ENCODE measurements around the gene SELENOO. TPM values are rescaled to one million over a fixed set of nuclear protein-coding genes. Genes with fewer than 3 reads are reported as not detected.
A peak's percentile ranks its signal among the peaks of the same experiment; 100 is the strongest.

The SELENOO gene
- total RNA-seq, 1 donor from 2014 or later, result 17.6 TPM

GRCh38 chr22:50259302-50259701, 58.5 kb downstream of the SELENOO start:
- Histone ChIP-seq H3K4me1 (peaks cover 12% of the 10 kb centered on the region), H3K27me3 (peaks cover 15% of the 10 kb centered on the region), H3K4me3 (no peak overlapping the region), H3K27ac (no peak overlapping the region), H3K36me3 (no peaks in the 10 kb centered on the region), H3K9me3 (no peaks in the 10 kb centered on the region)
- intact Hi-C loops (cut with DNase I), result no loop called here
- DNase-seq, result no peak
- no peak for TF ChIP-seq CTCF (IDR thresholded peaks at IDR 0.05)
- ATAC-seq, result no peak

DNA sequence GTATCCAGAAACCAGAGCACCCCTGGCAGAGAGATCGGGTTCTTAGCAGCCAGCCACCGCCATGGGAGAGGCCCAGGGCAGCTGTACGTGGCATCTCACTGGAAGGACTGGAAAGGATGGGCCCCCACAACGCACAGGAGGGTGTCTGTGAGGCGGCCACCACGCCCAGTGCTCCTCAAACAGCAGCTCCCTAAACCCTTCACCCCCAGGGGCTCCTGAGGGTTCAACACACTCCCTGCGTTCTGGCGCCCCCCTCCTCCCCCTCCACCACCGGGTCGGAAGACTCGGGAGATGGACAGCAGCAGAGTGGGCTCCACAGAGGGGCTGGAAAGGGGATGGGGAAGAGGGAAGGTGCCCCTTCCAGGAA, 59.6 kb downstream of the SELENOO start:
- DNase-seq (no peak), ATAC-seq (no peak)
- TF ChIP-seq CTCF (IDR thresholded peaks at IDR 0.05), result no peak
- H3K4me3 ChIP-seq, result peak overlapping the region; percentile 50
- H3K9me3 ChIP-seq, result no peaks in the 10 kb centered on the region
- H3K4me1 ChIP-seq, result peaks cover 12% of the 10 kb centered on the region
- peaks cover 15% of the 10 kb centered on the region for H3K27me3 ChIP-seq
- H3K27ac ChIP-seq, result peak overlapping the region; percentile 17
- intact Hi-C loops (cut with DNase I), result loop anchor here (10.0 kb wide), 1 partner anchor 244 kb away; the partner anchor contains the start of genes LMF2 and NCAPH2
- H3K36me3 ChIP-seq, result no peaks in the 10 kb centered on the region

GRCh38 chr22:50260801-50261614, 60.2 kb downstream of the SELENOO start:
- H3K27ac ChIP-seq, result peak overlapping the region; percentile 17
- H3K36me3 ChIP-seq, result no peaks in the 10 kb centered on the region
- TF ChIP-seq CTCF (IDR thresholded peaks at IDR 0.05), result no peak
- H3K4me3 ChIP-seq, result peak overlapping the region; percentile 50
- H3K27me3 ChIP-seq, result peaks cover 15% of the 10 kb centered on the region
- intact Hi-C loops (cut with DNase I), result loop anchor here (10.0 kb wide), 1 partner anchor 244 kb away; the partner anchor contains the start of genes LMF2 and NCAPH2
- ATAC-seq, result peak; percentile 8
- no peaks in the 10 kb centered on the region for H3K9me3 ChIP-seq
- no peak for DNase-seq
- H3K4me1 ChIP-seq, result peaks cover 12% of the 10 kb centered on the region

DNA sequence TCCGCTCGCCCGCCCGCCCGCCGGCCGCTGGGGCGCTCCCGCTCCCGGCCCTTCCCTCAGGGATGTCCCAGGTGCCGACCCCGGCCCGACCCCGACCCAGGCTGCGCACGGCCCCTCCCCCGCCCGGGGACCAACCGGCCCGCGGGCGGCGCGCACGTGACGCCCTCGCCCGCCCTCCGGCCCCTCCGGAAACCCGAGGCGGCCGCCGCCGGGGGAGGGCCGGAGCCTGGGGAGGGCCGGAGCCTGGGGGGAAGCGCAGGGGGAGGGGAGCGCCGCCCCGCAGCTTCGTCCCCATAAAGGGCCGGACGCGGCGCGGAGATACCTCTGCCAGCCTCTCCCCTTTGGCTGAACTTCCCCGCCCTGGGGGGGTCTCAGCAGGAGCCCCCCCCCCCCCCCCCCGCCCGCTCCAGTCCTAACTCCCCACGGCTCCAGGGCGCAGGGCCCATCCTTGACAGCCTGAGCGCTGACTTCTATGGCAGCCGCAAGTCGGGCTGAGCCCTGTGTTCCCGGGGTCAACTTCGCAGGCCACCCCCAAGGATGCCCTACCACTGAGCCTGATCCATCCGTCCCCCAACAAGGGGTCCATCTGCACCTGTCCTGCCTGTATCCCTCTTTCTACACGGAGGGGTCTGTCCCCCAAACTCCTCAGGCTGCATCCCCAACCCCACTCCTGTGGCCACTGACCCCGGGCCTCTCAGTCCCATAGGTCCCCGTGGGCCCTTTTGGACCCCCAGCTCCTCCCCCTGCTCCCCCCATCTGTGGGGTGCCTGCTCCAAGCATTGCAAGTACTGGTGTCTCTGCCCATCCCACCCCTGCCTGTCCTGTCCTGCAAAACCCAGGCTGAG, 61.0 kb downstream of the SELENOO start, which contains the start of gene MAPK12:
Gene MAPK12, minus strand, starts transcription at position 69 of the 845 bp plus-strand sequence. CDS start 174 bp downstream, outside the sequence.
- no peak for DNase-seq

More for the DNA sequence above, 61.0 kb downstream of the SELENOO start, which contains the start of gene MAPK12:
- peak within 1 kb of the TSS; percentile 50 for H3K4me3 ChIP-seq
- peaks cover 12% of the 10 kb centered on the region for H3K4me1 ChIP-seq
- H3K27me3 ChIP-seq, result peaks cover 15% of the 10 kb centered on the region
- ATAC-seq, result peak; percentile 15
- no peaks in the 10 kb centered on the region for H3K36me3 ChIP-seq
- H3K9me3 ChIP-seq, result no peaks in the 10 kb centered on the region
- peak within 1 kb of the TSS; percentile 17 for H3K27ac ChIP-seq
- TF ChIP-seq CTCF (IDR thresholded peaks at IDR 0.05), result no peak
- intact Hi-C loops (cut with DNase I), result loop anchor here (10.0 kb wide), 1 partner anchor 243 kb away; the partner anchor contains the start of genes LMF2 and NCAPH2

Measured in upper lobe of right lung (tissue), 1 donor.